Erythroblast (primary cell): ENCODE data around the gene CDC7.

Source experiments
- GATA1 ChIP-seq: IDR thresholded peaks from 2 replicates; pipeline ENCODE4 v1.6.1; 2011; ENCODE audit warnings: low read depth, mild to moderate bottlenecking, control low read depth, low read length, moderate library complexity
- POLR2A ChIP-seq: IDR thresholded peaks from 2 replicates; pipeline ENCODE4 v1.6.1; 2011; ENCODE audit warnings: mild to moderate bottlenecking, low read length

- TF ChIP-seq POLR2A (no peak), GATA1 (no peak)
Measured at GRCh38 chr1:91555074-91555730, 54.6 kb downstream of the CDC7 start.
